GM12865 (cell line): ENCODE data around the gene GCNT1.

Experiments used
- DNase-seq: peaks from one replicate; pipeline ENCODE4 v3.0.0; 2010; ENCODE audit warnings: low read depth
- H3K4me3 ChIP-seq: 2 replicates; pipeline ENCODE4 v1.5.1; 2011; ENCODE audit warnings: mild to moderate bottlenecking, low read depth, low read length, control low read depth
- TF ChIP-seq, protein P1 (sequence below): IDR thresholded peaks from 2 replicates; pipeline ENCODE4 v1.5.1; 2011; ENCODE audit warnings: low read length, control low read depth, low read depth, inconsistent platforms; ENCODE audit not compliant: insufficient read depth; ENCODE audit errors: missing control alignments

The GCNT1 gene

GRCh38 chr9:76444322-76444929 lies 14.6 kb upstream of the GCNT1 start:
- no peak overlapping the region for H3K4me3 ChIP-seq
- no peak for DNase-seq
- TF ChIP-seq, protein P1, sequence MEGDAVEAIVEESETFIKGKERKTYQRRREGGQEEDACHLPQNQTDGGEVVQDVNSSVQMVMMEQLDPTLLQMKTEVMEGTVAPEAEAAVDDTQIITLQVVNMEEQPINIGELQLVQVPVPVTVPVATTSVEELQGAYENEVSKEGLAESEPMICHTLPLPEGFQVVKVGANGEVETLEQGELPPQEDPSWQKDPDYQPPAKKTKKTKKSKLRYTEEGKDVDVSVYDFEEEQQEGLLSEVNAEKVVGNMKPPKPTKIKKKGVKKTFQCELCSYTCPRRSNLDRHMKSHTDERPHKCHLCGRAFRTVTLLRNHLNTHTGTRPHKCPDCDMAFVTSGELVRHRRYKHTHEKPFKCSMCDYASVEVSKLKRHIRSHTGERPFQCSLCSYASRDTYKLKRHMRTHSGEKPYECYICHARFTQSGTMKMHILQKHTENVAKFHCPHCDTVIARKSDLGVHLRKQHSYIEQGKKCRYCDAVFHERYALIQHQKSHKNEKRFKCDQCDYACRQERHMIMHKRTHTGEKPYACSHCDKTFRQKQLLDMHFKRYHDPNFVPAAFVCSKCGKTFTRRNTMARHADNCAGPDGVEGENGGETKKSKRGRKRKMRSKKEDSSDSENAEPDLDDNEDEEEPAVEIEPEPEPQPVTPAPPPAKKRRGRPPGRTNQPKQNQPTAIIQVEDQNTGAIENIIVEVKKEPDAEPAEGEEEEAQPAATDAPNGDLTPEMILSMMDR, result no peak

DNA sequence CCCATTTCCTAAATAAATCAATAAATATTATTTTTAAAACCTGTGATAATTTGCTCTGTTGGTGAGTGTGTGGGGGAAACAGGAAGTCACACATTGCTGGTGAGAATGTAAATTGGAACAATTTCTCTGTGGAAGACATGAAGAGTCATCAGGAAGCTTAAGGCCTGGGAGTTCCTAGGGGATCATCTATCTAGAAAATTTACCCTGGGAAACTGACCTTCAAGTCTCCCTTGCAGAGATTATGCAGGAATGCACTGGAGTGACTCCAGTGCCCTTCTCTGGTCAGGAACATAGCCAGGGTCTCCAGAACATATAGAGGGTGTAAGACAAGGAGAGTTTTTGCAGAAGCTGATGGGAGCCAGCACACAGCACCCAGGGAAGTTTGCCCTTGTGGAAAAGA lies 13.0 kb upstream of the GCNT1 start:
- H3K4me3 ChIP-seq, result no peak overlapping the region
- TF ChIP-seq, protein P1, result no peak
- DNase-seq, result no peak

- no peak overlapping the region for H3K4me3 ChIP-seq
- no peak for DNase-seq
- TF ChIP-seq, protein P1, result no peak
Measured at GRCh38 chr9:76448501-76448900, 10.5 kb upstream of the GCNT1 start.

DNA sequence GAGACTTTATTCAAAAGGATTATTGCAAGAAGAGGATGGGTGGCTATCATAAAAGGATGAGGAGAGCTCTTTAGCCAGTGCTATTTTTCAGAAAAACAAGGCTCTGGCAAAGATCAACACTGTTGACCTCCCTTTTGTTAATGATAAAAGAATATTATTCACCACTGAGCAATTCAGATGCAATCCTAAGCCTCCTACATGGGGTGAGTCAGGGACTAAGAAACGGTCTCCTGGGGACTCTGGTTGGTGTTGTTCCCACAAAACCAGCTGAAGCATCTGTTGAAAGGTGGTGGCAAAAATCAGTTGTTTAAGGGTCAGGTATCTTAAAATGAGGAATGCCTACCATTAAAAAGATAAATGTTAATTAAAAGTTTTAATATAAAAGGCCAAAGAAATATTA lies 7.7 kb upstream of the GCNT1 start:
- H3K4me3 ChIP-seq, result no peak overlapping the region
- TF ChIP-seq, protein P1, result no peak
- no peak for DNase-seq

- TF ChIP-seq, protein P1, result no peak
- H3K4me3 ChIP-seq, result no peak overlapping the region
- no peak for DNase-seq
Measured at GRCh38 chr9:76452839-76453238, 6.1 kb upstream of the GCNT1 start.

DNA sequence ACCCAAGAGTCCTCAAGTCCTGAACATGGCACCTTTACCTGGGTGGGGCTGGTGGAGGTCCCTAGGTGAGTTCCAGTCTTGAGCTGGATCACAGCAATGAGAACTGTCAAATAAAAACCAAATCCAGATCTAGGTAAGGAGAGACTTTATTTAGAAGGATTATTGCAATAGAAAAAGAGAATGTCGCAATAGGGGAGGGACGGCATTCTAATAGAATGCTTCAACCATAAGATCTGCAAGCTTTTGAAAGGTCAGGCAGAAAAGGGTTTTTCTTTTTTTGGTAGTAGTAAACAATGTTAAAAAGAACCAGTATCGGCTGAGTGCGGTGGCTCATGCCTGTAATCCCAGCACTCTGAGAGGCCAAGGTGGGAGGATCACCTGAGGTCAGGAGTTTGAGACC lies 5.2 kb upstream of the GCNT1 start:
- DNase-seq, result no peak
- H3K4me3 ChIP-seq, result no peak overlapping the region
- TF ChIP-seq, protein P1, result no peak

GRCh38 chr9:76454311-76454710 lies 4.7 kb upstream of the GCNT1 start:
- DNase-seq, result no peak
- TF ChIP-seq, protein P1, result no peak
- H3K4me3 ChIP-seq, result no peak overlapping the region
